Mucosa of descending colon (tissue), 3 donors: Measurements from ENCODE around the gene SLC25A29. TPM values are rescaled to one million over a fixed set of nuclear protein-coding genes. Genes with fewer than 3 reads are reported as not detected.
"Not testable (repeated sequence)": the region's sequence is repeated elsewhere in the genome, so short reads cannot be mapped to it uniquely, and the experiment has no call there.

Experiments
- ATAC-seq: fragments of 200-7000 bp; cut with Tn5 transposase; one replicate; pipeline ENCODE4 v1.9.1; 2020; ENCODE audit warnings: mild to moderate bottlenecking, moderate library complexity
- DNase-seq, 3 donors: peaks; one replicate each; pipeline ENCODE4 v3.0.0-alpha.2; 2020
- H3K36me3 ChIP-seq: fragments of 200-600 bp; one replicate; pipeline ENCODE4 v1.8.0; 2021; ENCODE audit warnings: low read depth, mild to moderate bottlenecking
- H3K4me1 ChIP-seq: fragments of 200-600 bp; one replicate; pipeline ENCODE4 v1.8.0; 2021; ENCODE audit warnings: low read depth, mild to moderate bottlenecking
- H3K4me3 ChIP-seq: fragments of 200-600 bp; one replicate; pipeline ENCODE4 v1.8.0; 2021; ENCODE audit warnings: mild to moderate bottlenecking
- H3K9me3 ChIP-seq: fragments of 200-600 bp; one replicate; pipeline ENCODE4 v1.8.0; 2021; ENCODE audit warnings: mild to moderate bottlenecking
- CTCF ChIP-seq: fragments of 200-600 bp; IDR thresholded peaks from one replicate; pipeline ENCODE4 v1.8.0; 2022; ENCODE audit warnings: antibody characterized with exemption, mild to moderate bottlenecking
- intact Hi-C, 2 donors: fragments of 100-400 bp; cut with DNase I in 1 of 2; cut with micrococcal nuclease in 1 of 2; formaldehyde crosslinking; loops; one replicate each; pipeline versions ENCODE4 v1.11.0 to v1.11.1; 2022; cut with DNase I, micrococcal nuclease
- total RNA-seq, 3 donors: library from RNA; stranded (reverse); fragmentation: NEBNext Ultra II Directional in 2 of 3; extraction: Animal tissue kit (Norgen Biotek cat#: 25700) in 2 of 3; gene quantifications; one replicate each; pipeline versions ENCODE4 v1.2.1 to v1.2.4, GENCODE V29; 2021 to 2023
- donor health status: DM: no; HTN: no; CAD: no; lungs with moderate emphysema.
- donor health status: DM: no; HTN: no; CAD: no.
- donor health status: DM: no; HTN: yes; CAD: no.

SLC25A29 gene
- total RNA-seq, 3 donors from 2014 or later = 19.6 to 28.2 (median 28.1) TPM

GRCh38 chr14:100283984-100284881 is 22.0 kb downstream of the SLC25A29 start:
- TF ChIP-seq CTCF = no peak
- ATAC-seq (no peak), DNase-seq (peak in 1 of 3 donors; percentile 35)
- no peak overlapping the region for H3K4me3 ChIP-seq
- H3K9me3 ChIP-seq = no peaks in the 10 kb centered on the region
- no peaks in the 10 kb centered on the region for H3K36me3 ChIP-seq
- no peaks in the 10 kb centered on the region for H3K4me1 ChIP-seq
- intact Hi-C loops = no loop called here

GRCh38 chr14:100283436-100283835 is 22.8 kb downstream of the SLC25A29 start:
- H3K36me3 ChIP-seq, DNase-seq, H3K9me3 ChIP-seq, H3K4me3 ChIP-seq, ATAC-seq, intact Hi-C loops, H3K4me1 ChIP-seq: not testable (repeated sequence)

GRCh38 chr14:100282766-100283419 is 23.4 kb downstream of the SLC25A29 start:
- H3K4me1 ChIP-seq = no peaks in the 10 kb centered on the region
- H3K9me3 ChIP-seq = no peaks in the 10 kb centered on the region
- H3K4me3 ChIP-seq = no peak overlapping the region
- TF ChIP-seq CTCF = no peak
- ATAC-seq (no peak), DNase-seq (no peak)
- intact Hi-C loops = no loop called here
- H3K36me3 ChIP-seq = no peaks in the 10 kb centered on the region

GRCh38 chr14:100282083-100282350 is 24.2 kb downstream of the SLC25A29 start:
- no peaks in the 10 kb centered on the region for H3K9me3 ChIP-seq
- no peak for TF ChIP-seq CTCF
- DNase-seq = no peak
- intact Hi-C loops = no loop called here
- H3K4me3 ChIP-seq = no peak overlapping the region
- H3K4me1 ChIP-seq = no peaks in the 10 kb centered on the region
- ATAC-seq = no peak
- H3K36me3 ChIP-seq = no peaks in the 10 kb centered on the region

GRCh38 chr14:100281286-100282082 is 24.8 kb downstream of the SLC25A29 start:
- intact Hi-C loops = no loop called here
- TF ChIP-seq CTCF = no peak
- no peak for ATAC-seq
- peak in 1 of 3 donors; percentile 20 for DNase-seq
- Histone ChIP-seq H3K9me3 (no peaks in the 10 kb centered on the region), H3K4me3 (no peak overlapping the region), H3K4me1 (no peaks in the 10 kb centered on the region), H3K36me3 (no peaks in the 10 kb centered on the region)

- no peak for TF ChIP-seq CTCF
- H3K4me3 ChIP-seq = no peak overlapping the region
- no peaks in the 10 kb centered on the region for H3K9me3 ChIP-seq
- intact Hi-C loops = no loop called here
- no peak for DNase-seq
- no peaks in the 10 kb centered on the region for H3K36me3 ChIP-seq
- no peak for ATAC-seq
- no peaks in the 10 kb centered on the region for H3K4me1 ChIP-seq
Measured at GRCh38 chr14:100279563-100279962, 26.7 kb downstream of the SLC25A29 start.
